Measurements from ENCODE around the gene THSD7A.

DNA sequence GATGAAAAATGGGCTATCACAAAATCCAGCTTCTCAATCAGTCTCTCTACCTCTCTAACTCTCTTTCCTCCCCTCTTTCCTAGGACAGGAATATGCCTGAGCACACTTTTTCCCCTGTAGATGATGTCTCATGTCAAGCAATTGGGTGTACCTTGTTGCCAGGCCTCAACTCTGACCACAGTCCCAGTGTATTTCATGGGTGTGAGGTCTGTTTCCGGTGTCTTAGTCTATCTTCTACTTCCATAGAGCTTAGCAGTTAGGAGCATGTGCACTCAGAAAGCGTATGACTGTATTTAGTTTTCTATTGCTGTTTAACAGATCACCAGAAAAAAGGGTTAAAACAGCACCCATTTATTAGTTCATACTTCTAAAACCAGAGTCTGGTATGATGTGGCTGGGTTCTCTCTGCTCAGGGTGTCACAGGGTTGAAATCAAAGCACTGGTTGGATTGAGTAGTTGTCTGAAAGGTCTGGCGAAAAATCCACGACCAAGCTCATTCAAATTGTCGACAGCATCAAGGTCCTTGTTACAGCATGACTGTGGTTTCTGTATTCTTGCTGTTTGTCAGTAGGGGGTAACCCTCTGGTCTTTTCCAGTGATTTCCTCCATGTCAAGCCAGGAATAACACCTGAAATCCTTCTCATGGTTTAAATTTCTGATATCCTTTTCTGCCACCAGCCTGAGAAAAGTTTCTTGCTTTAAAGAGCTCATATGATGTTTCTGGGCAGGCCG is 130.0 kb downstream of the THSD7A start:
- TF ChIP-seq POLR2A (IDR thresholded peaks at IDR 0.05; ENCODE audit: control extremely low read depth in 1 of 2, low read depth in 2 of 2, low read length in 2 of 2) (no peak), USF2 (IDR thresholded peaks at IDR 0.05; ENCODE audit: low read length) (no peak), CTCF (IDR thresholded peaks at IDR 0.05; ENCODE audit: control extremely low read depth in 1 of 3, insufficient read depth in 1 of 3, low read depth in 1 of 3, low read length in 3 of 3) (no peak), TAF7 (optimal IDR thresholded peaks at IDR 0.05; ENCODE audit: borderline replicate concordance, low read depth, low read length) (no peak), JUND (IDR thresholded peaks at IDR 0.05; ENCODE audit: low read length) (no peak), RAD21 (IDR thresholded peaks at IDR 0.05 in 1 of 2, conservative IDR thresholded peaks at IDR 0.05 in 1 of 2; ENCODE audit: low read depth in 2 of 2, low read length in 2 of 2) (no peak), MAFK (IDR thresholded peaks at IDR 0.05; ENCODE audit: low read depth, low read length) (no peak), EP300 (IDR thresholded peaks at IDR 0.05; ENCODE audit: borderline replicate concordance in 1 of 2, low read depth in 2 of 2, low read length in 2 of 2) (no peak), CEBPB (IDR thresholded peaks at IDR 0.05; ENCODE audit: low read depth, low read length) (no peak)

All from H1 (cell line).